CD4-positive, alpha-beta T cell treated with Interleukin-15 for 1 hour (primary cell): ENCODE results near the gene ANGPT4.
"Not testable (repeated sequence)": the region's sequence is repeated elsewhere in the genome, so short reads cannot be mapped to it uniquely, and the experiment has no call there.

ENCODE experiments used
- DNase-seq: peaks from one replicate; pipeline ENCODE4 v3.0.0-alpha.2; 2020

Gene ANGPT4

DNA sequence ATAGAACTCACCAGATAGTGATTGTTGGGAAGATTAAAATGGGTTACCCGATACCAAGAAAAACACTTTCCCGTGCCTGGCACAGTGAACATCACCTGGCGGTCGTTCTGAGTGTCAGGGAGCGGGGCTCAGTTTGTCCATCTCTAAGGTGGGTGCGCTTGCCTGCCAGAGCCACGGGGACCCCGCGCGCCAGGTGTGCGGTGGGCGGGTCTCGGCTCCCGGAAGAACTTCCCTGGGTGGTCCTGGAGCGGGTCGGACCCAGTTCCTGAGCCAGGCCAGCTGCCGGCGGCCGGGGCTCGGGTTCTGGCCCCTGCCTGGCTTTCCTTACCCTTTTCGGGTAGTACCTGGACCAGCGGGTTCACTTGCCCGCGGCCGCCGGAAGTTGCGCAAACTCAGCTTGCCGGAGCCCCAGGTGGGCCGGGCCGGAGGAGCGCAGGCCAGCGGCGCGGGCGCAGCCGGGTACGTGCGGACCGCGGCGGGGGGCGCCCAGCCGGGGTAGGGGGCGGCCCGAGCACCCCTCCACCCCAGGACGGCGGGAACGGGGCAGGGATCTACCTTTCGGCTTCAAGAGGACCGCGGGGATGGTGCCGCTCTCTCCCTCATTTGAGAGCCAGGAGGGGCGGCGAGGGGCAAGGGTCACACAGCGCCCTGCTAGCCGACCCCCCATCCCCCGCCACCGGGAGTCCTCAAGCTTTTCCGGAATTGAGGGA, 75.1 kb downstream of the ANGPT4 start:
- DNase-seq: no peak

DNA sequence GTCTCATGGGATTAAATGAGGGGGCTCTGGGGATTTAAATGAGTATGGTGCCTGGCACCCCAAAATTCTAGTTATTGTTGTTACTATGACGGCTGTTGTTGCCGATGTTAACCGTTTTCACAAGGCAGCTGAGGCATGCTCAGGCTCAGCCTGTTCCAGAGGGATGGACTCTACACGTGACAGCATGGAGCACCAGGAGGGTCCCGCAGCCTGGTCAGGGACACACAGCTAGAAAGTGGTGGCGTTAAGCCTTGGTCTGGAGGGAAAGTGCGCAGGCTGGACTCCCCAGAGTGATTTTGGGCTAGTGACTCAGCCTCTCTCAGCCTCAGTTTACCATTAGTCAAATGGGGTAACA, 75.7 kb downstream of the ANGPT4 start:
- no peak for DNase-seq

DNA sequence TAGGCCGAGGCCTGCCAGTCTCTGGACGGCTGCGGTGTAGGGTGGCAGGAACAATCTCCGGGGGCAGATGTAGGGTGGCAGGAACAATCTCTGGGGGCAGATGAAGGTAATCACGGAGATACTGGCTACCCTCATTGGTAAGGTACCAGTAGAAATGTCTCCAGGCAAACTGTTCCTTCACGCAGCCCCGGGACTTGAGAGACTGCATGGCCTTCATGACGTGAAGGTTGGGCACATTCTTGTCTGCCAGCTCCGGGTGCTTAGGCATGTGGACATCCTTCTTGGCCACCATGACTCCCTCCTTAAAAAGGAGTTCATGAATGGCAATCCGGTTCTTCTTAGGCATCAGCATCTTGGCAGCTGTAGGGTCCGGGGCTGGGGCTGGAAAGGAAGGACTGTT, 76.5 kb downstream of the ANGPT4 start:
- no peak for DNase-seq

DNA sequence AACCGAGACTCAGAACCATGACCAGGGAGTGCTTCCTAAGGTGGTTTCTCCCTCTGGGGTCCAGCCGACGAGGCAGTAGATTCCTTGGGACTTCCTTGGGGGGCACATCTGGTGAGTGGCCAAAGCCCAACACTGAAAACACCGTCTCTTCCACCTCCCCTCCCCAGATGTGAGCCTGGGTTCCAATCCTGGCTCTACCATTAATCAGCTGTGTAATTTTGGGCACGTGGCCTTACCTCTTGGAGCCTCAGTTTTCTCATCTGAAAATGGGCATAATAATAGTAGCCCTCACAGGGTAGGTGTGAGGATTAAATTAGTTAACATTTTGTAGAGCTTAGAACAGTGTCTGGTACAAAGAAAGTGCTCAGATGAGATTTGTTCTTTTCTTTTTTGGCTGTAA, 77.1 kb downstream of the ANGPT4 start:
- DNase-seq: no peak

DNA sequence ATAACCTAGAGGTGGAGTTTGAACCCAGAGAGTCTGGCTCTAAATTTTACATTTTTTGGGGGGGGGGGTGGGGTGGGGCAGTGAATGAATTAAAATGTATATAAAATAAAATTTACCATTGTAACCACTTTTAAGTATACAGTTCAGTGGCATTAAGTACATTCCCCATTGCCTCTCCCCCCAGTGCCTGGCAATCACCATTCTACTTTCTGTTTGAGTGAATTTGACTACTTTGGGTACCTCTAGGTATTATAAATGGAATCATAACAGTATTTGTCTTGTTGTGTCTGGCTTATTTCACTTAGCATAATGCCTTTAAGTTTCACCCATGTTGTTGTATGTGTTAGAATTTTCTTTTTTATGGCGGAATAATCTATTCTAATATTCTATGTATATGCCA, 79.9 kb downstream of the ANGPT4 start:
- DNase-seq: no peak

DNA sequence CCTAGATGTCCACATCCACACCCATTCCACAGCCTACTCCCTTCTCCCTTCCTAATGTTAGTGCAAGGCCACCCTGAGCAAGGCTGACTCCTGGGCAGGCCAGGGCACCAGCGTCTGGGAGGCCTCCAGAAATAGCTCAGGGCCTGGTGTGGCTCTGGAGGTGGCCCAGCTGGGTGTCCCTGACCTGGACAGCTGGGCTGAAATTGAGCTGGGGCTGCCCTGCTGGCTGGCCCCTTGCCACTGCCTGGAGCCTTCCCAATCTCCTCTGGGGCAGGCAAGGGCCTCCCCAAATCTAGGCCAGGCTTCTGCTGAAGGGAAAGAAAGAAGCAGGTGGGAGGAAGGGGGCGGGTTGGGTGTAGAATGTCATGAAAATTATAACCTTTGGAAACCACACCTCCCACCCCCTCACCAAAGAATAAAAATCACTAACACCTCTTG, 80.5 kb downstream of the ANGPT4 start:
- DNase-seq: no peak

DNA sequence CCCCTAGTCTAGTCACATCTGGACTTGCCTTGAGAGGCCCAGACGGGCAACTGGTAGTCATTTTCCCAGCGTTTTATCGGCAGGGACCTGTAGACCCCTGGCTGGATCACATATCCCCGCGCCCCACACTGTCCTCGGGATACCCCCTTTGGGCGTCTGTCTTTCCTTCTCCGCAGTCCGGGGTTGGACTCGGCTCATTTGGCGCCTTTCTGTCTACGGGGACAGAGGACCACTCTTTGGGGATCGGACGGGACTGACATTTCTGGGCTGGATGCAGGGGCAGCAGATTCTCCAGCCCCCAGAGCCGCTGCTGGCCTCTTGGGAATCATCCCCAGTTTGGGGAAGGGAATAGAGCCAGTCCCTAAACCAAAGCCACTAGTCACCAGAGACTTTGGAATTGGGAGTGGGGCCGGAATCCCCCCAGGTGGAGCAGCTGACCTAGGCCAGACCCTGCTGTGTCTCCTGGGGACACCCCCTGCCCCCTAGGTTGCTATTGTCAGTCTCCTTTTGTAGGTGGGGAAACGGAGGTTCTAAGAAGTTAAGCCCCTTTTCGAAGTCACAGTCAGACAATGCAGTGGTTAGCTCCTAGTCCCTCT, 81.9 kb downstream of the ANGPT4 start:
- DNase-seq: no peak

DNA sequence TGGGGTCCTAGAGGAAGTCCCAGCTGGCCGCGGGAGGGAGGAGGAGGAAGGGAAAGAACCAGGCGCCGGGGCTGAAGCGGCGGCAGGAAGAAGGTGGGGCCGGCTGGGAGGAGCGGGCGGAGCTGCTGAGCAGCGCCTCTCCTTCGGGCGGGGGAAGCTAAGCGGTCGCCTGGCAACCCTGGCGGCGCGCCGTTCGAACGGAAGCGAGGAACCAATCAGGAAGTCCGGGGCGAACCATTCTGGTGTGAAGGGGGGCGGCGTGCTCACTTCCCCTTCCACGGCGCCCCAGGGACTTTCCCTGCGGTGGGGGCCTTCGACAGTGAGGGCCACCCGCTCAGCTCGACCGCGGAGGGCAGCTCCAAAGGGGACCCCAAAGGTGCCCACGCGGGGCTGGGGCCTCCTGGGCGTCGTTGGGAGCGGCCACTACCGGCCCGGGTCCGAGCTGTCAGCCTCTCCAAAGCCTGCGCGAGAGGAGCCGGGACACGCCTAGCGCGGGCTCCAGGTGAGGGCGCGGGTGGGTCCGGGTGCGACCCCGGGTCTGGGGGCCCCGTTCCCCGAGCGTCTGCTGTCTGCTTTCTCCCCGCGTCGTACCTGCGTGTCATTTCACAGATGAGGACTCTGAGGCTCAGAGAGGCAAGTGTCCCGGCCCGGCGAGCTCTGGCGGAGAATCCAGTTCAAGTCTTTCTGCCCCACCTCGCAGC, 82.5 kb downstream of the ANGPT4 start, which contains the start of gene FAM110A:
FAM110A (plus strand) TSS at position 266 of the 701 bp plus-strand sequence. CDS start 11,090 bp downstream, outside the sequence.
- peak; percentile 95 for DNase-seq

DNA sequence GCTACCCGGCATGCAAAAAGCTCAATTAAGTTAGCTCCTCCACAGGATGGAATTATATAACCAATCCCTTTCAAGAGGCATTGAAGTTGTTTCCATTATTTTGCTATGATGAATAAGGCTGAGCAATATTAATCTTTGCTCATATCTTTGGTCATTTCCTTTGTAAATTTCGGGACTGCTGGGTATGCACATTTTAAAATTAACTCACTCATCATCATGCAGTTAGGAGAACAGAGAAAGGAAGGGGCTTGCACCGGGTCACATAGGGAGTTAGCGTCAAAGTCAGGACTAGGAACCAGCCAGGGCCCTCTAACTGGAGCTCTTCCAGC, 83.0 kb downstream of the ANGPT4 start:
- no peak for DNase-seq

DNA sequence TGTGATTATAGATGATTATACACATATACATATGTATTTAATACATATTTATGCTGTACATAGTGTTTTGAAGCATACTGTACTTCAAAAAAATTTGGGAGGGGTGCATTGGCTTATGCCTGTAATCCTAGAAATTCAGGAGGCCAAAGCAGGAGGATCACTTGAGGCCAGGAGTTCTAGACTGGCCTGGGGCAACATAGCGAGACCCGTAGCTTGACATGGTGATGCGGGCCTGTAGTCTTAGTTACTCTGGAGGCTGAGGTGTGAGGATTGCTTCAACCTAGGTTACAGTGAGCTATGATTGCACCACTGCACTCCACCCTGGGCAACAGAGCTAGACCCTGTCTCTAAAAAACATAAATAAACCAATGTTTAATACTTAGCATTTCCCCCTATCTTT, 84.2 kb downstream of the ANGPT4 start:
- no peak for DNase-seq

DNA sequence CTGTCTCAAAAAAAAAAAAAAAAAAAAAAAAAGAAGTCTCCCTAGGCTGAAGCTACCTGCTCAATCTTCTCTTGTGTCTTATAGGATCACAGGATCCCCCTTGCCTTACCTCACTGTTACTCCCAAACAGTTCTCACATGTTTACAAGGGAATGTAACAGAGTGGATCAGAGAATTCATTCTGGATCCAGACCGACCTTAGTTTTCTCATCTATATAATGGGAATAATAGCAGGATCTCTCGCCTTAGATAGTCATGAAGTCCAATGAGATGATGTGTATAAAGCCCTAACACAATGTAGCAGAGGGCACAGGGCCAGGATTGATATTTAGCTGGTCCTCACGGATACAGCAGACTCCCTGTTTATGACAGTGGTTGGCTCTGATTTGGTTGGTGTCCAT, 84.9 kb downstream of the ANGPT4 start:
- no peak for DNase-seq

DNA sequence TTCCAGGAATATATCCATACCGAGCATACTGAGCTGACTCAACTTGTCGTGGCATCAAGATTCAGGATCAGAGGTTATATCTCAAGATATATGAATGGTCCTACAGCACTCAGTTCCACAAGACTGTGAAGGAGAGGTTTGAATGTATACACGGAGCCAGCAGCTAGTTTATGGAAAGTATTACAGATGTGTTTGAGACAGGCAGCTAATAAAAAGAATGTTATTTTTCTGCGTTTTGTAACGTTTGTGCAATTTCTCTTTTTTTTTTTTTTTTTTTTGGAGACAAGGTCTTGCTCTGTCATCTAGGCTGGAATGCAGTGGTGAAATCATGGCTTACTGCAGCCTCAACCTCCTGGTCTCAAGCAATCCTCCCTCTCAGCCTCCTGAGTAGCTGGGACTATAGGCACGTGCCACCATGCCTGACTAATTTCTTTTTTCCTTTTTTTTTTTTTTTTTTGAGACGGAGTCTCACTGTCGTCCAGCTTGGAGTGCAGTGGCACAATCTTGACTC, 86.1 kb downstream of the ANGPT4 start:
- no peak for DNase-seq

DNA sequence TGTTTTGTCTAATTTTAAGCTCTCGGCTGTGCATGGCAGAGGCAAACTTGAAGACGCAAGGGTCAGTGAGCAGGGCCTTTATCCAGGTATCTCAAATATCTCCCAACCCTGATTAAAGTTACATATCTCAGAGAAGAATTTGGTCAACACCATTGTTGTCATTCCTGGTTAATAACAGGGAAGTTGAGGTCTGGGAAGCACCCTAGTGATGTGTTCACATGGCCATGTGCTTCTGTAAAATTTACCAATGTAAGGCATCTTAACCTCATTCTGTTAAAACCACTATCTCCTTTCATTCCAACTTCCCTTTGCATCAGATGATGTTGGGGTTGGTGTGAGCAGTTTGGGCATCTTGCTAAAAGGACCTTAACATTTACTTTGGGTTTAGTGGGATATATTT, 86.6 kb downstream of the ANGPT4 start:
- DNase-seq: no peak

DNA sequence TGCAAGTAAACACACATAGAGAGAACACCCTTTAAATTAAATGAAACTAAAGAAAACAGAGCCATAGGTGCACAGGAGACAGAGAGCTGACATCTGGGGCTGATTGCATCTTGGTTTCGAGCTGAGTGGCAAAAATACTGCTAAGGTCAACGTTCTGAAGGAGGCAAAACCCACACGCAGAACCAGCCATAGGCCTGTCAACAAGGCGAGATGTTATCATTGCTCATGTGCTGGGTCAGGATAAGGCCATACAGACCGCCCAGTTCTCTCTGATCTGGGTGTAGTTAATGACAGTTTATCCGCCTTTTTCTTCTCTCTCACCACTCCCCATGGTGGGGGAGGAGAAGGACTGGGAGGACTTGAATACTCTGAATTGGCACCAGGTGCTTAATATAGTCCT, 87.1 kb downstream of the ANGPT4 start:
- no peak for DNase-seq

DNA sequence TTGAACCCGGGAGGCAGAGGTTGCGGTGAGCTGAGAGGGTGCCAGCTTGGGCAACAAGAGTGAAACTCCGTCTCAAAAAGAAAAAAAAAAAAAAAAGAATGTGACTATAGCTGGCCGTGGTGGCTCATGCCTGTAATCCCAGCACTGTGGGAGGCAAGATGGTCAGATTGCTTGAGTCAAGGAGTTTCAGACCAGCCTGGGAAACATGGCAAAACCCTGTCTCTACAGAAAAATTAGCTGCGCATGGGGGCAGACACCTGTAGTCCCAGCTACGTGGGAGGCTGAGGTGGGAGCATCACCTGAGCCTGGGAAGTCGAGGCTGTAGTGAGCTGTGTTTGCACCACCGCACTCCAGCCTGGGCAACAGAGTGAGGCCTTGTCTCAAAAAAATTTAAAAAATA, 88.2 kb downstream of the ANGPT4 start:
- DNase-seq: not testable (repeated sequence)

DNA sequence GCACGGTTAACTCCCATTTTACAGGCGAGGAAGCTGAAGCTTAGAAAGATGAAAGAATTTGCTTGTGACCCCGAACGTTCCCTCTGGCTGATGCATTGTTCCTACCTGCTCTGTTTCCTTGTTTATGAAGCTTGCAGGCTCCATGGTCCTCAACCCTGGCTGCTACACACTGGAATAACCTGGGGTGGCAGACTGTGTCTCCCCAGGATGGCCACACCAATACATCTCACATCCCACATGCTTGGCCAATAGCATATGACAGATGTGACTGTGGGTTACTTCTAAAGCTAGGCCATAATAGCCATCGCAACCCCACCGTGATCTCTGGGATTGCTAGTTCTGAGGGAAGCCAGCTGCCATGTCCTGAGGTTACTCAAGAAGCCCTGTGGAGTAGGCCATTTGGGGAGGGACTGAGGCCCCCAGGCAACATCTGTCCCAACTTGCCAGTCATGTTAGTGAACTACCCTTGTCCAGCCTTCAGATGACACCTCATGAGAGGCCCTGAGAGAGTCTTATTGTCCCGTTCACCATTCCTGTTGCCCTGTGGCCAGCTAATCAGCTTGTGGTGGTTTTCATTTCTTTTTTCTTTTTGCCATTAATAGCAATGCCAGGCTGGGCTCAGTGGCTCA, 89.3 kb downstream of the ANGPT4 start:
- DNase-seq: no peak

DNA sequence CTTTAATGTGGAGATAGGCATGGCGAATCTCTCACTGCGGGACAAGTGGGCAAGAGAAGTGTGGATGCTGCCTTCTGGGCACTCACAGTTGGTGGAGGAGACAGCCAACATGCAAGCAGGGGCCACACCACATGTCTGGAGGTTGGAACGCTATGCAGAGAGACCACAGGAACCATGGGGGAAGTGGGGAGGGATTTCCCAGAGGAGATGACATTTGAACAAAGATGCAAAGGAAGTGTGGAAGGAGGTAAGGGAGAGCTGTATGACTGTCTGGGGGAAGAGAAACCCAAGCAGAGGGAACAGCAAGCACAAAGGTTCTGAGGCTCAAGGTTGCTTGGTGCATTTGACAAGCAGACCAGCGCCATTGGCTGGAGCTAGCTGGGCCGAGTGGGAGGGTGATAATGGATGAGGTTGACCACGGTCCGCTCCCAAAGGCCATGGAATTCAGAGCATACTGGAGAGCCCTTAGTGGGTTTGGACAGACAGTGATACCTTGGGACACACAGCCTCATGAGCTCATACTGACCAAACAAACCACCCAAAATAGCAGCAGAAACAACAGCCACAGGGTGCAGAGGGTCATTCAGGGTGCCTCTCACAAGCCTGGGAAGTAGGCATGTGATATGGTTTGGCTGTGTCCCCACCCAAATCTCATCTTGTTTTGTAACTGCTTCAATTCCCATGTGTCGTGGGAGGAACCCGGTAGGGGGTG, 90.3 kb downstream of the ANGPT4 start:
- DNase-seq: no peak

DNA sequence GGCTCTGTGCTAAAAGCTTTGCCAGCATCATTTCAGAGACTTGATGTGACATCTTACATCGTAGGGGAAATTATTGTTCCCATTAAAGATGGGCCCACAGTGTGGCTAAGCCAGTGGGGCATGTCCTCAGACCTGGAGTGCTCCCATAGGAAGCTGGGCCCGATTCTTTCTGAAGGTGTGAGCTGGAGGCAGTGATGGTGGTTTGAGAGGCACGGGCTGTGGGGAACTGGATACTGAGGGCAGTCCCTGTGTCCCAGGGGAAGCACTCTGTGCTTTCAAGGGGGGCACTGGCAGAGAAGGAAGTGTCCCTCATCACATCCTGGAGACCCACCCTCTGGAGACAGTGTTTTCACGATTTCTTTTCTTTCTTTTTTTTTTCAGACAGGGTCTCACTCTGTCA, 91.2 kb downstream of the ANGPT4 start:
- no peak for DNase-seq

DNA sequence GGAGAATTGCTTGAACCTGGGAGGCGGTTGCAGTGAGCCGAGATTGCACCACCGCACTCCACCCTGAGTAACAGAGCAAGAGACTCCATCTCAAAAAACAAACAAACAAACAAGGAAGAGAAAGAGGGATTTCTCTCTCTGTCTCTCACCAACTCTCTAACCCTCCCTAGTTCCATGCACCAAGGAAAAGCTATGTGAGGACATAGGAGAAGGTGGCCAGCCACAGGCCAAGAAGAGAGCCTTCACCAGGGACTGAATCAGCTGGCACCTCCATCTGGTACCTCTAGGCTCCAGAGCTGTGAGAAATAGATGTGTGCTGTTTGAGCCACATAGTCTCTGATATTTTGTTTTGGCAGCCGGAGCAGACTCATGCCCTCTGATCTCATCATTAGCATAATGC, 91.6 kb downstream of the ANGPT4 start:
- DNase-seq: no peak

DNA sequence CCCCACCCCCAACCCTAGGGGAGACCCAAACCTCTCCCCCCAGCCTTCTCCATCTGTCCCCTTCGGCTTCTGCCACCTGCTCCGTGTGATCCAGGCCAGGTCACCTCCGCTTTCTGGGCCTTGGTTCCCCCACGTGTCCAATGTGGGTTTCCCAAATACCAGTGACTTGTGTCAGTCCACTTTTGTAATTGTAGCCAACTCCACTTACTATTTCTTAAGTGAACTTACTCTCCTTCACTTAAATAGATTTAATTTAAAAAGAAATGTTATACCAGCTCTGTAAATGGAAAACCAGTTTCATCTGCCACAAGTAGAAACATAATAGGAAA, 92.6 kb downstream of the ANGPT4 start:
- no peak for DNase-seq

DNA sequence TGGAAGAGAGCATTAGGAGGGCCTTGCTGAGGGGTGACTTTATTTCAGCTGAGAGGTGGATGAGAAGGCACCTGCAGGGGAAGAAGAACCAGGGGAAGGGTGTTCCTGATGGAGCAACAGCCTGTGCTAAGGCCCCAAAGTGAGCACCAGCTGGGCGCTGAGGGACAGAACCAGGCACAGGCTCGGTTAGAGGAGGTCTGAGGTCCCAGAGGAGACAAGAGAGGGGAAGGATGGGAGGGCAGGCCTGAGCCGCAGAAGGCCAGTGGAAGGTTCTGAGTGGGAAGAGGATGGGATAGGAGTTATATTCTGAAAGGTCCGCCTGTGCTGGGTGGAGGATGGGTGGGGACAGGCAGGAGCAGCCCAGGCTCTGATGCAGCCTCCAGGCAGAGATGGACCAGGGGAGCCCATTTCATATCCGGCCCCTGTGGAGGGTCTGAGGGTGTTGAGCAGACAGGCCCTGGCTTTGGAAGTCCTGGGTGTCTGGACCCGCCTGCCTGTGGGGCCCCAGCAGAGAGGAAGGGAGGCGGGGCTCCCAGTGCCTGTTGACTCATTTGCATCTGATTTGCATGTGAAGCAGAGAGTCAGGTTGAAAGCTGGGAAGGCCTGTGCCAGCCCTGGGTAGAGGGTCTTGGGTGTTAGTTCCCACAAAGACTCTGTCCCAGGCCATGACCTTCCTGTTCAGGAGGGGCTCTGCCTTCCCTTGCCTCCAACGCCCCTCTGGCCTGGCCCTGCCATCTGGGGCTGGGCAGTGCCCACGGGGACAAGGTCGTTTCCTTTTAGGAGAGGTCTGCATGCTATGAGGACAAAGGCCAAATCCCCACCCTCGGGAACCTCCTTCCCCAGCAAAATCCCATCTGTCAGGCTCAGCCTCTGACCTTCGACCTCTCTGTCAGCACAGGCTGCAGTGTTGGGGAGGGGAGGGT, 93.2 kb downstream of the ANGPT4 start:
- no peak for DNase-seq

DNA sequence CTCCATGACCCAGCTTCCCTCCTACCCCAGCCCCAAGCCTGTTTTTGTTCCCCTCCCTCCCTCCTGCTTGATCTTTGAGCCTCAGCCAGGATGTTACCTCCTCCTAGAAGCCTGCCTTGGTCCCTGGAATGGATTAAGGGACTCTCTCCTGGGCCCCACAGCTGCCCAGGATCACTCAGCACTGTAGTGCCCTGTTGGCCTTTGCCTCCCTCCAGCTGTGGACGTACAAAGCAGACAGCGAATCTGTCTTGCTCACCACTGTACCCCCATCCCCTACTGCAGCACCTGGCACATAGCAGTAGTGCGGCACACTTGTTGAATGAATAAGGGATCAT, 94.4 kb downstream of the ANGPT4 start:
- no peak for DNase-seq
